ENCODE data around the gene DUS2. TPM values are rescaled to one million over a fixed set of nuclear protein-coding genes. Genes with fewer than 3 reads are reported as not detected.

The DUS2 gene
- total RNA-seq, 1 experiment from 2014 or later: 12.1 TPM

GRCh38 chr16:68015681-68016080, 7.4 kb upstream of the DUS2 start, which contains the start of gene DPEP2NB:
TSS of gene DPEP2NB (minus strand) at chr16:68015911. CDS start at chr16:68015770, 141 bp downstream.
- Histone ChIP-seq H3K36me3 (ENCODE audit: control insufficient read depth, insufficient read depth, low read length) (no peaks in the 10 kb centered on the region), H3K4me1 (ENCODE audit: control insufficient read depth, insufficient read depth, low read length) (no peaks in the 10 kb centered on the region), H3K4me3 (ENCODE audit: low read depth in 2 of 2, low read length in 2 of 2) (no peak within 1 kb of the TSS), H3K9me3 (ENCODE audit: control insufficient read depth, insufficient read depth, low read depth, low read length) (no peaks in the 10 kb centered on the region), H3K27me3 (ENCODE audit: control insufficient read depth, insufficient read depth, low read length) (no peaks in the 10 kb centered on the region), H3K27ac (ENCODE audit: low read length) (no peak within 1 kb of the TSS)
- CTCF ChIA-PET: no interaction called here
- ATAC-seq (no peak), DNase-seq (ENCODE audit: low read depth, low spot score) (no peak)
- in situ Hi-C loops (cut with HindIII; ENCODE audit: low pct_unique_long_range_greater_than_20kb, low sequenced_read_pairs): no loop called here
- intact Hi-C loops (cut with micrococcal nuclease; ENCODE audit: unreplicated experiment): no loop called here
- BruUV-seq (replicated peaks): no TSS peak
- POLR2A ChIA-PET: no interaction called here
- TF ChIP-seq TCF7L2 (IDR thresholded peaks at IDR 0.05; ENCODE audit: low read depth, low read length): no peak
- TF ChIP-seq REST (IDR thresholded peaks at IDR 0.05; ENCODE audit: insufficient read depth in 1 of 2, low read depth in 2 of 2, low read length in 1 of 2): no peak
- no peak for TF ChIP-seq CTCF (IDR thresholded peaks at IDR 0.05)
- no peak for TF ChIP-seq SIN3A (IDR thresholded peaks at IDR 0.05; ENCODE audit: borderline replicate concordance, insufficient read depth, low read depth, low read length)
- TF ChIP-seq POLR2AphosphoS5 (IDR thresholded peaks at IDR 0.05; ENCODE audit: low read depth, low read length): no peak

GRCh38 chr16:68019167-68019680, 3.9 kb upstream of the DUS2 start:
- in situ Hi-C loops (cut with HindIII; ENCODE audit: low pct_unique_long_range_greater_than_20kb, low sequenced_read_pairs): no loop called here
- H3K4me1 ChIP-seq (ENCODE audit: control insufficient read depth, insufficient read depth, low read length): peaks cover 5% of the 10 kb centered on the region
- H3K27me3 ChIP-seq (ENCODE audit: control insufficient read depth, insufficient read depth, low read length): no peaks in the 10 kb centered on the region
- TF ChIP-seq REST (IDR thresholded peaks at IDR 0.05; ENCODE audit: insufficient read depth in 1 of 2, low read depth in 2 of 2, low read length in 1 of 2) (no peak), CTCF (IDR thresholded peaks at IDR 0.05) (no peak), POLR2AphosphoS5 (IDR thresholded peaks at IDR 0.05; ENCODE audit: low read depth, low read length) (no peak), SIN3A (IDR thresholded peaks at IDR 0.05; ENCODE audit: borderline replicate concordance, insufficient read depth, low read depth, low read length) (no peak), TCF7L2 (IDR thresholded peaks at IDR 0.05; ENCODE audit: low read depth, low read length) (no peak)
- H3K36me3 ChIP-seq (ENCODE audit: control insufficient read depth, insufficient read depth, low read length): peaks cover 8% of the 10 kb centered on the region; the same call in 1 of the 2 replicates
- no peaks in the 10 kb centered on the region for H3K9me3 ChIP-seq (ENCODE audit: control insufficient read depth, insufficient read depth, low read depth, low read length)
- no TSS peak for BruUV-seq (replicated peaks)
- no peak overlapping the region for H3K4me3 ChIP-seq (ENCODE audit: low read depth in 2 of 2, low read length in 2 of 2)
- DNase-seq (ENCODE audit: low read depth, low spot score) (no peak), ATAC-seq (no peak)
- POLR2A ChIA-PET: no interaction called here
- CTCF ChIA-PET: interaction anchor here (0.7 kb wide), 1 partner anchor 21 kb away, joined by 3 read pairs; no protein-coding TSS in a partner anchor
- intact Hi-C loops (cut with micrococcal nuclease; ENCODE audit: unreplicated experiment): no loop called here
- H3K27ac ChIP-seq (ENCODE audit: low read length): no peak overlapping the region

All from Panc1 (cell line).